Gastrocnemius medialis (tissue), 4 donors: ENCODE results near the gene PLD1.

Experiments used
- POLR2A ChIP-seq, 2 donors: fragments of 450-650 bp; IDR thresholded peaks; one replicate each; pipeline ENCODE4 v1.6.1; 2017; ENCODE audit warnings: antibody characterized with exemption in 2 of 2, mild to moderate bottlenecking in 2 of 2, moderate library complexity in 2 of 2
- TF ChIP-seq, protein P1 (sequence below), 5 experiments: fragments of 450-650 bp in 3 of 5; fragments of 200-600 bp in 2 of 5; sonication (generic) in 2 of 5; IDR thresholded peaks in 4 of 5; conservative IDR thresholded peaks in 1 of 5; 1 replicate in 4 of 5; 2 replicates in 1 of 5; pipeline ENCODE4 v1.5.1; 2016 to 2019; ENCODE audit warnings: antibody characterized with exemption in 5 of 5, mild to moderate bottlenecking in 3 of 5, moderate library complexity in 3 of 5

DNA sequence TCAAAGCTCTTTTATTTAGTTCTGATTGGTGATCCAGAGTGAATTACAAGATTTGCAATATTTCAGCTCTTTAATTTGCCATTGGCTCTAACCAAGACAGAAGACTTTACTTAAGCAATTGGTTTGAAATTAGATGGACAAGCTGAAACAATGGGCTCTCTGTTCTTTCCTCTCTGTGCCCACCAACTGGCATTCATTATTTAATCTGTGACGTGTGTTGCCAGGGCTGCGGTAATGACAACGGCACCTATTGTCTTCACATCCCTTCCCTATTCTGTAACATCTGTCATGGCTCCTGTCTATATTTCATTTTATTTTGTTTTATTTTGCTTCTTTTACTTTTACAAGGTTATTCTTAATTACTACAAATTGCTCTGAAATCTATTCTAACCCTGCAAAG is 33.9 kb downstream of the PLD1 start:
- TF ChIP-seq, protein P1, sequence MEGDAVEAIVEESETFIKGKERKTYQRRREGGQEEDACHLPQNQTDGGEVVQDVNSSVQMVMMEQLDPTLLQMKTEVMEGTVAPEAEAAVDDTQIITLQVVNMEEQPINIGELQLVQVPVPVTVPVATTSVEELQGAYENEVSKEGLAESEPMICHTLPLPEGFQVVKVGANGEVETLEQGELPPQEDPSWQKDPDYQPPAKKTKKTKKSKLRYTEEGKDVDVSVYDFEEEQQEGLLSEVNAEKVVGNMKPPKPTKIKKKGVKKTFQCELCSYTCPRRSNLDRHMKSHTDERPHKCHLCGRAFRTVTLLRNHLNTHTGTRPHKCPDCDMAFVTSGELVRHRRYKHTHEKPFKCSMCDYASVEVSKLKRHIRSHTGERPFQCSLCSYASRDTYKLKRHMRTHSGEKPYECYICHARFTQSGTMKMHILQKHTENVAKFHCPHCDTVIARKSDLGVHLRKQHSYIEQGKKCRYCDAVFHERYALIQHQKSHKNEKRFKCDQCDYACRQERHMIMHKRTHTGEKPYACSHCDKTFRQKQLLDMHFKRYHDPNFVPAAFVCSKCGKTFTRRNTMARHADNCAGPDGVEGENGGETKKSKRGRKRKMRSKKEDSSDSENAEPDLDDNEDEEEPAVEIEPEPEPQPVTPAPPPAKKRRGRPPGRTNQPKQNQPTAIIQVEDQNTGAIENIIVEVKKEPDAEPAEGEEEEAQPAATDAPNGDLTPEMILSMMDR (IDR thresholded peaks at IDR 0.05 in 4 of 5, conservative IDR thresholded peaks at IDR 0.05 in 1 of 5), result no peak
- no peak for TF ChIP-seq POLR2A (IDR thresholded peaks at IDR 0.05)
